ENCODE measurements around the gene EAPP. TPM values are rescaled to one million over a fixed set of nuclear protein-coding genes. Genes with fewer than 3 reads are reported as not detected.

The EAPP gene
- total and polyA plus RNA-seq, 2 of the 13 experiments (the other 11 are each of a cell fraction or from before 2014, with no cell fraction given), result 68.7 to 110 TPM

- TF ChIP-seq ZNF609 (CRISPR knock-in tag; IDR thresholded peaks at IDR 0.05; ENCODE audit: borderline replicate concordance), result peak; percentile 92
- TF ChIP-seq DBP (CRISPR knock-in tag; IDR thresholded peaks at IDR 0.05; ENCODE audit: not compliant biosample characterization), result peak; percentile 81
- peak; percentile 89 for TF ChIP-seq GATAD2A (CRISPR knock-in tag; IDR thresholded peaks at IDR 0.05)
- TF ChIP-seq ZNF468 (CRISPR knock-in tag; IDR thresholded peaks at IDR 0.05), result peak; percentile 96; the same call in 1 of the 2 replicates
- TF ChIP-seq CREBL2 (CRISPR knock-in tag; IDR thresholded peaks at IDR 0.05; ENCODE audit: borderline replicate concordance), result peak; percentile 99
- peak; percentile 96 for TF ChIP-seq PHF20 (CRISPR knock-in tag; IDR thresholded peaks at IDR 0.05)
- TF ChIP-seq ZFP41 (CRISPR knock-in tag; IDR thresholded peaks at IDR 0.05; ENCODE audit: borderline replicate concordance), result peak; percentile 97
- TF ChIP-seq AGO1 (IDR thresholded peaks at IDR 0.05; ENCODE audit: low read depth, low read length, poor library complexity, severe bottlenecking), result peak; percentile 94
- TF ChIP-seq ZNF546 (CRISPR knock-in tag; conservative IDR thresholded peaks at IDR 0.05), result peak; percentile 80
- TF ChIP-seq SCMH1 (CRISPR knock-in tag; IDR thresholded peaks at IDR 0.05; ENCODE audit: borderline replicate concordance), result no peak
- TF ChIP-seq ZSCAN30 (CRISPR knock-in tag; IDR thresholded peaks at IDR 0.05), result no peak; the same call in 1 of the 2 replicates
- TF ChIP-seq SATB2 (CRISPR knock-in tag; IDR thresholded peaks at IDR 0.05), result peak; percentile 96
- TF ChIP-seq ZFP36L1 (CRISPR knock-in tag; IDR thresholded peaks at IDR 0.05), result peak; percentile 86
- TF ChIP-seq ZNF766 (CRISPR knock-in tag; IDR thresholded peaks at IDR 0.05; ENCODE audit: borderline replicate concordance), result peak; percentile 97
- TF ChIP-seq KDM5B (CRISPR knock-in tag; IDR thresholded peaks at IDR 0.05; ENCODE audit: borderline replicate concordance), result peak; percentile 99
- TF ChIP-seq, protein P1, sequence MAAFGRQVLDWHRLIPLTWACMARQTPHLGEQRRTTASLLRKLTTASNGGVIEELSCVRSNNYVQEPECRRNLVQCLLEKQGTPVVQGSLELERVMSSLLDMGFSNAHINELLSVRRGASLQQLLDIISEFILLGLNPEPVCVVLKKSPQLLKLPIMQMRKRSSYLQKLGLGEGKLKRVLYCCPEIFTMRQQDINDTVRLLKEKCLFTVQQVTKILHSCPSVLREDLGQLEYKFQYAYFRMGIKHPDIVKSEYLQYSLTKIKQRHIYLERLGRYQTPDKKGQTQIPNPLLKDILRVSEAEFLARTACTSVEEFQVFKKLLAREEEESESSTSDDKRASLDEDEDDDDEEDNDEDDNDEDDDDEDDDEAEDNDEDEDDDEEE (CRISPR knock-in tag; IDR thresholded peaks at IDR 0.05), result peak; percentile 96
- peak; percentile 98 for TF ChIP-seq ELF1 (CRISPR knock-in tag; IDR thresholded peaks at IDR 0.05)
- peak; percentile 96 for TF ChIP-seq MYC (CRISPR knock-in tag; IDR thresholded peaks at IDR 0.05; ENCODE audit: borderline replicate concordance)
- TF ChIP-seq MTF1 (CRISPR knock-in tag; IDR thresholded peaks at IDR 0.05), result peak; percentile 95; the same call in 1 of the 2 replicates
- peak; percentile 100 for TF ChIP-seq ARHGAP35 (CRISPR knock-in tag; IDR thresholded peaks at IDR 0.05; ENCODE audit: borderline replicate concordance)
- TF ChIP-seq MTA3 (CRISPR knock-in tag; IDR thresholded peaks at IDR 0.05), result peak; percentile 34; the same call in 1 of the 2 replicates
- TF ChIP-seq SMAD9 (CRISPR knock-in tag; IDR thresholded peaks at IDR 0.05), result peak; percentile 98
- peak; percentile 63; the same call in 1 of the 2 replicates for TF ChIP-seq HNRNPUL1 (IDR thresholded peaks at IDR 0.05; ENCODE audit: low read depth, low read length)
These were observed at the start of gene EAPP (continued) for GRCh38 chr14:34539407-34540180.
